IMR-90 (cell line): ENCODE measurements around the gene SMIM31. TPM values are rescaled to one million over a fixed set of nuclear protein-coding genes. Genes with fewer than 3 reads are reported as not detected.

ENCODE experiments used
- ATAC-seq: fragments of 200-7000 bp; cut with Tn5 transposase; 2 replicates; pipeline ENCODE4 v1.9.1; 2020; ENCODE audit warnings: low read depth, mild to moderate bottlenecking, moderate library complexity
- BruUV-seq: library from RNA; stranded (reverse); fragments of 400-500 nt; replicated peaks from 2 replicates; lab custom pipeline; 2021; lab: Mats Ljungman, UMichigan
- CTCF ChIA-PET: fragments of 300-600 bp; formaldehyde crosslinking; extraction: SDS; loops from one replicate; lab custom pipeline; 2021; ENCODE audit warnings: antibody characterized with exemption; lab: Yijun Ruan, JAX
- POLR2A ChIA-PET: fragments of 300-600 bp; sonication (Branson Sonifier 250); formaldehyde crosslinking; loops from one replicate; lab custom pipeline; 2022; ENCODE audit warnings: antibody characterized with exemption; ENCODE audit not compliant: unreplicated experiment; lab: Charles Lee
- DNase-seq: peaks from one replicate; pipeline ENCODE4 v3.0.0; 2013
- H2AFZ ChIP-seq: replicated peaks from 2 replicates; pipeline ENCODE3; 2013; ENCODE audit warnings: low read length, mild to moderate bottlenecking; ENCODE audit not compliant: poor library complexity
- H2AK5ac ChIP-seq: 2 replicates; pipeline ENCODE4 v1.6.1; 2013; ENCODE audit warnings: low read depth, low read length, inconsistent platforms
- H2AK9ac ChIP-seq: replicated peaks from 2 replicates; pipeline ENCODE3; 2013; ENCODE audit warnings: mild to moderate bottlenecking, low read depth, low read length, moderate library complexity; ENCODE audit not compliant: poor library complexity
- H2BK120ac ChIP-seq: 2 replicates; pipeline ENCODE4 v1.6.1; 2013; ENCODE audit warnings: low read depth, low read length, inconsistent platforms
- H2BK15ac ChIP-seq: 3 replicates; pipeline ENCODE4 v1.6.1; 2013; ENCODE audit warnings: low read depth, low read length, inconsistent platforms
- H2BK20ac ChIP-seq: 2 replicates; pipeline ENCODE4 v1.6.1; 2013; ENCODE audit warnings: low read depth, mild to moderate bottlenecking, inconsistent platforms, low read length, moderate library complexity
- H2BK5ac ChIP-seq: 2 replicates; pipeline ENCODE4 v1.6.1; 2013; ENCODE audit warnings: mild to moderate bottlenecking, low read depth, low read length, inconsistent platforms; ENCODE audit not compliant: poor library complexity, severe bottlenecking
- H3K14ac ChIP-seq: replicated peaks from 2 replicates; pipeline ENCODE4 v1.6.1; 2013; ENCODE audit warnings: low read depth, low read length, inconsistent platforms
- H3K18ac ChIP-seq: 2 replicates; pipeline ENCODE4 v1.6.1; 2013; ENCODE audit warnings: low read depth, low read length, control low read depth
- H3K23ac ChIP-seq: 2 replicates; pipeline ENCODE4 v1.6.1; 2013; ENCODE audit warnings: low read depth, low read length, inconsistent platforms
- H3K27ac ChIP-seq: 2 replicates; pipeline ENCODE4 v1.5.1; 2013; ENCODE audit warnings: mild to moderate bottlenecking, control low read depth, low read length; ENCODE audit not compliant: insufficient read depth
- H3K27me3 ChIP-seq: 2 replicates; pipeline ENCODE4 v1.6.1; 2013; ENCODE audit warnings: low read length; ENCODE audit not compliant: control insufficient read depth, insufficient read depth
- H3K36me3 ChIP-seq: 2 replicates; pipeline ENCODE4 v1.6.1; 2013; ENCODE audit warnings: low read length, mixed read lengths; ENCODE audit not compliant: control insufficient read depth, insufficient read depth
- H3K4ac ChIP-seq: 2 replicates; pipeline ENCODE4 v1.6.1; 2013; ENCODE audit warnings: low read depth, low read length, inconsistent platforms
- H3K4me1 ChIP-seq: 2 replicates; pipeline ENCODE4 v1.6.1; 2013; ENCODE audit warnings: low read length, mixed read lengths; ENCODE audit not compliant: control insufficient read depth, insufficient read depth
- H3K4me2 ChIP-seq: 2 replicates; pipeline ENCODE4 v1.6.1; 2013; ENCODE audit warnings: low read depth, mild to moderate bottlenecking, control low read depth, low read length, moderate library complexity
- H3K4me3 ChIP-seq: 2 replicates; pipeline ENCODE4 v1.5.1; 2013; ENCODE audit warnings: low read depth, mild to moderate bottlenecking, control low read depth, low read length, moderate library complexity; ENCODE audit not compliant: insufficient read depth
- H3K56ac ChIP-seq: 2 replicates; pipeline ENCODE4 v1.6.1; 2013; ENCODE audit warnings: low read length, inconsistent platforms; ENCODE audit not compliant: insufficient read depth; ENCODE audit errors: extremely low read depth
- H3K79me1 ChIP-seq, 2 experiments: 2 replicates each; pipeline ENCODE4 v1.6.1; 2013; ENCODE audit warnings: low read length in 2 of 2, inconsistent platforms in 1 of 2, low read depth in 1 of 2
- H3K9ac ChIP-seq: 2 replicates; pipeline ENCODE4 v1.6.1; 2013; ENCODE audit warnings: low read depth, low read length, control low read depth
- H3K9me1 ChIP-seq: 2 replicates; pipeline ENCODE4 v1.6.1; 2013; ENCODE audit warnings: low read length, inconsistent platforms; ENCODE audit not compliant: insufficient read depth
- H3K9me3 ChIP-seq: 2 replicates; pipeline ENCODE4 v1.6.1; 2013; ENCODE audit warnings: low read length; ENCODE audit not compliant: control insufficient read depth, insufficient read depth
- H4K20me1 ChIP-seq: 2 replicates; pipeline ENCODE4 v1.6.1; 2013; ENCODE audit warnings: low read length, inconsistent platforms; ENCODE audit not compliant: insufficient read depth
- H4K5ac ChIP-seq: 2 replicates; pipeline ENCODE4 v1.6.1; 2013; ENCODE audit warnings: mild to moderate bottlenecking, low read depth, low read length, control low read depth
- H4K8ac ChIP-seq, 2 experiments: 2 replicates each; pipeline ENCODE4 v1.6.1; 2013; ENCODE audit warnings: low read depth in 2 of 2, low read length in 2 of 2, control low read depth in 1 of 2, inconsistent platforms in 1 of 2
- H4K91ac ChIP-seq: 2 replicates; pipeline ENCODE4 v1.6.1; 2013; ENCODE audit warnings: low read depth, low read length, inconsistent platforms; ENCODE audit not compliant: insufficient read depth
- CEBPB ChIP-seq: IDR thresholded peaks from 2 replicates; pipeline ENCODE4 v1.6.1; 2012; ENCODE audit warnings: low read depth, low read length, improper control_type of control experiment
- MAZ ChIP-seq: IDR thresholded peaks from 2 replicates; pipeline ENCODE4 v1.6.1; 2012; ENCODE audit warnings: low read depth, mild to moderate bottlenecking, low read length, improper control_type of control experiment, moderate library complexity, borderline replicate concordance
- RAD21 ChIP-seq: IDR thresholded peaks from 2 replicates; pipeline ENCODE4 v1.6.1; 2012; ENCODE audit warnings: low read length, improper control_type of control experiment
- WGBS, 2 experiments: methylation state at CpG; one replicate each; pipeline versions ENCODE4 v1.1.5 to v1.1.7; 2013; ENCODE audit warnings: missing lambda C conversion rate in 2 of 2; ENCODE audit not compliant: insufficient read length in 1 of 2; ENCODE audit errors: extremely low coverage in 2 of 2; 5-methylcytosine and 5-hydroxymethylcytosine counted together
- dilution Hi-C: fragments of 300-500 bp; cut with HindIII; formaldehyde crosslinking; loops from one replicate; pipeline ENCODE4 v1.14.3; 2018; ENCODE audit warnings: low sequenced_read_pairs; ENCODE audit not compliant: unreplicated experiment
- in situ Hi-C: fragments of 300-500 bp; cut with MboI; formaldehyde crosslinking; loops from 3 replicates; pipeline ENCODE4 v1.14.3; 2019; ENCODE audit warnings: low sequenced_read_pairs, inconsistent platforms, mixed read lengths
- intact Hi-C: fragments of 100-400 bp; cut with micrococcal nuclease; formaldehyde crosslinking; loops from 2 replicates; pipeline ENCODE4 v1.10.0; 2022
- polyA plus RNA-seq, 3 experiments: library from polyadenylated mRNA; depleted of rRNA; stranded (reverse); fragments of >200 nt; gene quantifications; 2 replicates each; pipeline ENCODE4 v1.2.3, GENCODE V29; 2012; ENCODE audit warnings: low replicate concordance in 1 of 3
- total RNA-seq: library from RNA; depleted of rRNA; stranded (reverse); fragments of >200 nt; gene quantifications from 2 replicates; pipeline ENCODE4 v1.2.3, GENCODE V29; 2012

The SMIM31 gene
- total and polyA plus RNA-seq, 2 of the 4 experiments (the other 2 are of a cell fraction), result not detected

DNA sequence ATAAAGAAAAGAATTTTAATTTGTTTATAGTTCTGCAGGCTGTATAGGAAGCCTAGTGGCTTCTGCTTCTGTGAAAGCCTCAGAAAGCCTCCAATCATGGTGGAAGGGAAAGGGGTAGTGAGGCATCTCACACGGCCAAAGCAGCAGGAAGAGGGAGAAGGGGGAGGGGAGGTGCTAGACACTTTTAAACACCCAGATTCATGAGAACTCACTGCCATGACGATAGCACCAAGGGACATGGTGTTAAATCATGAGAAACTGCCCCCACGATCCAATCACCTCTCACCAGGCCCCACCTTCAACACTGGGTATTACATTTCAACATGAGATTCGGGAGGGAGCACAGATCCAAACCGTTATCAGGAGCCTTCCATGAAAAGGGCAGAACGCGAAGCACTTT, 18.1 kb downstream of the SMIM31 start:
- no peaks in the 10 kb centered on the region for H4K20me1 ChIP-seq
- H2AK9ac ChIP-seq, result no peak overlapping the region
- WGBS, 2 experiments, result 60% methylated on average over 1 of the region's 7 CpGs; no CpG with 5 or more reads in 1 of the 2 experiments
- H3K4me1 ChIP-seq, result no peaks in the 10 kb centered on the region
- no peak overlapping the region for H3K23ac ChIP-seq
- no peaks in the 10 kb centered on the region for H3K9me1 ChIP-seq
- H2BK15ac ChIP-seq, result no peak overlapping the region
- no peak overlapping the region for H4K5ac ChIP-seq
- no peak overlapping the region for H3K9ac ChIP-seq
- no peak overlapping the region for H2AK5ac ChIP-seq
- H4K91ac ChIP-seq, result no peak overlapping the region
- H3K4me3 ChIP-seq, result no peak overlapping the region
- no peak overlapping the region for H2BK120ac ChIP-seq
- no peak for ATAC-seq
- ChIA-PET POLR2A (no interaction called here), CTCF (no interaction called here)
- H3K36me3 ChIP-seq, result no peaks in the 10 kb centered on the region
- H2BK20ac ChIP-seq, result no peak overlapping the region
- dilution Hi-C loops, result no loop called here
- no peak overlapping the region for H4K8ac ChIP-seq
- in situ Hi-C loops, result loop anchor here (10.0 kb wide), 1 partner anchor 323 kb away; no protein-coding TSS in a partner anchor
- H2AFZ ChIP-seq, result no peak overlapping the region
- no peak overlapping the region for H3K18ac ChIP-seq
- no peak overlapping the region for H3K56ac ChIP-seq
- TF ChIP-seq CEBPB (no peak), RAD21 (no peak), MAZ (no peak)
- no peaks in the 10 kb centered on the region for H3K79me1 ChIP-seq
- no peak overlapping the region for H2BK5ac ChIP-seq
- no peak overlapping the region for H3K27ac ChIP-seq
- no peak overlapping the region for H3K4ac ChIP-seq
- H3K14ac ChIP-seq, result no peak overlapping the region
- BruUV-seq, result no TSS peak
- H3K9me3 ChIP-seq, result no peaks in the 10 kb centered on the region
- H3K27me3 ChIP-seq, result no peaks in the 10 kb centered on the region
- no peak for DNase-seq
- no peak overlapping the region for H3K4me2 ChIP-seq
- intact Hi-C loops, result no loop called here
